ENCODE data around the gene PRDM1.

DNA sequence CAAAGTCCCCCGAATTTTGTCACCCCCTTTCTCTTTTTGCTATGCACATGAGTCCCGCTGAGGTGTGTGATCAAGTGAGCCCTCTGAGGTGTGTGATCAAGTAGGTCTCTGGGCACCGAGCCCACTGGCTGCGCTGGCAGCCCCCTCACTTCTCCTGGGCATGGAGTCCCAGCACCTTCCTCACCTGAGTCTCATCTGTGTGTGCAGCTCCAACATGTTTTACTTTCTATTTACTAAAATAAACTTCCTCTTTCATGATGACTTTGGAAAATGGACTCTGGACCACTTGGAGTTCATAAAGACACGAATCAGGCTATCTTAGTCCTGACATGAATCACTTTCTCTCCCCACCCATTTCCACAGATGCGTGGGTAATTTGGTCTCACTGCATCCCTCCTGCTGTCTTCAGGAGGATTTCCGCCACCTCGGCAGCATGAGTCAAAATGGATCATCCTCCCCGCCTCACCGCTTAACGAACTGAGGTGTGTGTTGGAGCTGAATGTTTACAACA lies 39.8 kb downstream of the PRDM1 start:
- TF ChIP-seq POLR2A (IDR thresholded peaks at IDR 0.05; ENCODE audit: low read depth, low read length): peak; percentile 51; the same call in 1 of the 2 replicates
- no peak for TF ChIP-seq TAF1 (IDR thresholded peaks at IDR 0.05; ENCODE audit: borderline replicate concordance, low read depth, low read length)
- TF ChIP-seq POLR2AphosphoS5 (IDR thresholded peaks at IDR 0.05; ENCODE audit: low read depth, low read length): 0 out of 2 replicates have a peak, but pooled peaks have one; percentile 28

Measured in GM12892 (cell line).